ENCODE data around the gene SWAP70. TPM values are rescaled to one million over a fixed set of nuclear protein-coding genes. Genes with fewer than 3 reads are reported as not detected.
A peak's percentile ranks its signal among the peaks of the same experiment; 100 is the strongest.

SWAP70 gene
- polyA plus RNA-seq, 3 donors: 10.9 to 26.4 (median 13.8) TPM

- no peak overlapping the region for H3K27ac ChIP-seq (ENCODE audit: low read depth in 1 of 2, low read length in 2 of 2)
- no peaks in the 10 kb centered on the region for H3K36me3 Mint-ChIP-seq
- peaks cover 48% of the 10 kb centered on the region for H3K4me1 Mint-ChIP-seq
- no peak overlapping the region for H3K27ac Mint-ChIP-seq
- no peak for TF ChIP-seq CTCF (IDR thresholded peaks at IDR 0.05)
- peaks cover 0 to 4% (median under 1%) of the 10 kb centered on the region in 7 donors for H3K9me3 Mint-ChIP-seq
- WGBS (ENCODE audit: insufficient coverage): no CpG with 5 or more reads among the region's 1 CpG
- no peak overlapping the region for H3K4me2 ChIP-seq (replicated peaks; ENCODE audit: extremely low read depth, low read length, poor library complexity, severe bottlenecking)
- intact Hi-C loops (cut with micrococcal nuclease): no loop called here
- peaks cover 0 to 1% (median 0%) of the 10 kb centered on the region in 3 donors for H3K27me3 Mint-ChIP-seq (ENCODE audit: low read depth in 3 of 3)
- H4K20me1 ChIP-seq (ENCODE audit: insufficient read depth, low read length): no peaks in the 10 kb centered on the region
- no peak overlapping the region for H3K4me3 Mint-ChIP-seq
- H2AFZ ChIP-seq (ENCODE audit: insufficient read depth, low read depth, low read length, poor library complexity, severe bottlenecking): no peak overlapping the region
- no peak overlapping the region for H3K9ac ChIP-seq (ENCODE audit: insufficient read depth, low read length, poor library complexity, severe bottlenecking)
- no peaks in the 10 kb centered on the region for H3K9me3 ChIP-seq (replicated peaks in 1 of 2; ENCODE audit: control insufficient read depth in 1 of 2, insufficient read depth in 1 of 2, low read length in 2 of 2)
- H3K36me3 ChIP-seq (replicated peaks in 1 of 2; ENCODE audit: control insufficient read depth in 1 of 2, insufficient read depth in 2 of 2, low read length in 2 of 2): no peaks in the 10 kb centered on the region
- no peak overlapping the region for H3K4me3 ChIP-seq (replicated peaks in 1 of 3; ENCODE audit: low read depth in 2 of 3, low read length in 3 of 3)
- no peaks in the 10 kb centered on the region for H3K79me2 ChIP-seq (ENCODE audit: insufficient read depth, low read length)
- peaks cover 43 to 48% of the 10 kb centered on the region in 2 donors for H3K4me1 ChIP-seq (ENCODE audit: control insufficient read depth in 1 of 2, insufficient read depth in 2 of 2, low read length in 2 of 2)
- no peak for DNase-seq
- H3K27me3 ChIP-seq (ENCODE audit: control insufficient read depth in 2 of 2, insufficient read depth in 2 of 2, low read length in 2 of 2): no peaks in the 10 kb centered on the region
Observed at GRCh38 chr11:9636691-9637090, 27.2 kb upstream of the SWAP70 start.

- no peak for TF ChIP-seq CTCF (IDR thresholded peaks at IDR 0.05)
- H3K4me3 Mint-ChIP-seq: peak overlapping the region in 1 of 2 donors; percentile 27
Observed at GRCh38 chr11:9639099-9639498, 24.8 kb upstream of the SWAP70 start.

More at GRCh38 chr11:9639099-9639498, 24.8 kb upstream of the SWAP70 start:
- Histone ChIP-seq H3K4me3 (replicated peaks in 1 of 3; ENCODE audit: low read depth in 2 of 3, low read length in 3 of 3) (peak overlapping the region in 1 of 3 experiments; percentile 9), H3K9me3 (replicated peaks in 1 of 2; ENCODE audit: control insufficient read depth in 1 of 2, insufficient read depth in 1 of 2, low read length in 2 of 2) (no peaks in the 10 kb centered on the region), H3K4me1 (ENCODE audit: control insufficient read depth in 1 of 2, insufficient read depth in 2 of 2, low read length in 2 of 2) (peaks cover 42 to 47% of the 10 kb centered on the region in 2 donors), H3K9ac (ENCODE audit: insufficient read depth, low read length, poor library complexity, severe bottlenecking) (no peak overlapping the region), H3K4me2 (replicated peaks; ENCODE audit: extremely low read depth, low read length, poor library complexity, severe bottlenecking) (peak overlapping the region; percentile 35), H3K79me2 (ENCODE audit: insufficient read depth, low read length) (no peaks in the 10 kb centered on the region), H2AFZ (ENCODE audit: insufficient read depth, low read depth, low read length, poor library complexity, severe bottlenecking) (no peak overlapping the region), H3K36me3 (replicated peaks in 1 of 2; ENCODE audit: control insufficient read depth in 1 of 2, insufficient read depth in 2 of 2, low read length in 2 of 2) (no peaks in the 10 kb centered on the region), H3K27me3 (ENCODE audit: control insufficient read depth in 2 of 2, insufficient read depth in 2 of 2, low read length in 2 of 2) (no peaks in the 10 kb centered on the region), H3K27ac (ENCODE audit: low read depth in 1 of 2, low read length in 2 of 2) (peak overlapping the region; percentile 29 to 81), H4K20me1 (ENCODE audit: insufficient read depth, low read length) (no peaks in the 10 kb centered on the region)
- WGBS (ENCODE audit: insufficient coverage): 3% methylated on average over 4 of the region's 5 CpGs
- peak in 2 of 3 donors; percentile 64 to 65 for DNase-seq
- H3K36me3 Mint-ChIP-seq: no peaks in the 10 kb centered on the region
- H3K27me3 Mint-ChIP-seq (ENCODE audit: low read depth in 3 of 3): peaks cover 0 to 1% (median 0%) of the 10 kb centered on the region in 3 donors
- peak overlapping the region; percentile 90 to 96 (median 95) for H3K27ac Mint-ChIP-seq
- no peaks in the 10 kb centered on the region for H3K9me3 Mint-ChIP-seq
- intact Hi-C loops (cut with micrococcal nuclease): no loop called here
- H3K4me1 Mint-ChIP-seq: peaks cover 45% of the 10 kb centered on the region

All from CD14-positive monocyte (primary cell).